H9 (cell line): ENCODE results near the gene MAP3K7. TPM values are rescaled to one million over a fixed set of nuclear protein-coding genes. Genes with fewer than 3 reads are reported as not detected.

ENCODE experiments used
- DNase-seq: peaks from one replicate; pipeline ENCODE4 v3.0.0-alpha.2; 2017
- H2AFZ ChIP-seq: one replicate; pipeline ENCODE4 v1.6.1; 2013; ENCODE audit warnings: mild to moderate bottlenecking, low read length, control low read depth, moderate library complexity
- H2AK5ac ChIP-seq: 2 replicates; pipeline ENCODE4 v1.6.1; 2013; ENCODE audit warnings: low read length, control low read depth, mixed read lengths; ENCODE audit not compliant: insufficient read length
- H2BK120ac ChIP-seq: one replicate; pipeline ENCODE4 v1.6.1; 2013; ENCODE audit warnings: low read depth, mild to moderate bottlenecking, low read length, control low read depth, inconsistent platforms; ENCODE audit not compliant: poor library complexity, severe bottlenecking
- H2BK12ac ChIP-seq: 2 replicates; pipeline ENCODE4 v1.6.1; 2013; ENCODE audit warnings: low read length, control low read depth, mixed read lengths, low read depth; ENCODE audit not compliant: insufficient read length
- H2BK15ac ChIP-seq: 2 replicates; pipeline ENCODE4 v1.6.1; 2013; ENCODE audit warnings: low read depth, low read length, control low read depth
- H2BK20ac ChIP-seq: one replicate; pipeline ENCODE4 v1.6.1; 2013; ENCODE audit warnings: low read depth, mild to moderate bottlenecking, low read length, control low read depth, inconsistent platforms; ENCODE audit not compliant: poor library complexity, severe bottlenecking
- H2BK5ac ChIP-seq: 2 replicates; pipeline ENCODE4 v1.6.1; 2013; ENCODE audit warnings: low read length, control low read depth, mixed read lengths; ENCODE audit not compliant: insufficient read length
- H3K14ac ChIP-seq: 2 replicates; pipeline ENCODE4 v1.6.1; 2013; ENCODE audit warnings: low read length, control low read depth; ENCODE audit not compliant: insufficient read depth
- H3K18ac ChIP-seq: 2 replicates; pipeline ENCODE4 v1.6.1; 2013; ENCODE audit warnings: low read depth, mild to moderate bottlenecking, mixed read lengths, low read length, control low read depth; ENCODE audit not compliant: insufficient read length
- H3K23ac ChIP-seq: 2 replicates; pipeline ENCODE4 v1.6.1; 2013; ENCODE audit warnings: low read length, control low read depth, mixed read lengths, low read depth; ENCODE audit not compliant: insufficient read length
- H3K23me2 ChIP-seq: 2 replicates; pipeline ENCODE4 v1.6.1; 2013; ENCODE audit warnings: low read depth, mild to moderate bottlenecking, mixed read lengths, low read length, control low read depth; ENCODE audit not compliant: insufficient read length, poor library complexity, severe bottlenecking
- H3K27ac ChIP-seq: 2 replicates; pipeline ENCODE4 v1.5.1; 2013; ENCODE audit warnings: low read length, control low read depth, mixed read lengths, low read depth; ENCODE audit not compliant: insufficient read length
- H3K27me3 ChIP-seq: 2 replicates; pipeline ENCODE4 v1.6.1; 2013; ENCODE audit warnings: low read length, control low read depth, inconsistent platforms; ENCODE audit not compliant: insufficient read depth
- H3K4ac ChIP-seq: 2 replicates; pipeline ENCODE4 v1.6.1; 2013; ENCODE audit warnings: low read depth, mild to moderate bottlenecking, control low read depth, inconsistent platforms, low read length, moderate library complexity
- H3K4me1 ChIP-seq: 2 replicates; pipeline ENCODE4 v1.6.1; 2013; ENCODE audit warnings: low read length, control low read depth, inconsistent platforms; ENCODE audit not compliant: insufficient read depth
- H3K4me2 ChIP-seq: 2 replicates; pipeline ENCODE4 v1.6.1; 2013; ENCODE audit warnings: low read length, control low read depth, mixed read lengths; ENCODE audit not compliant: insufficient read length, insufficient read depth
- H3K56ac ChIP-seq: 2 replicates; pipeline ENCODE4 v1.6.1; 2013; ENCODE audit warnings: low read depth, mild to moderate bottlenecking, mixed read lengths, low read length, control low read depth; ENCODE audit not compliant: insufficient read length
- H3K79me1 ChIP-seq: 2 replicates; pipeline ENCODE4 v1.6.1; 2013; ENCODE audit warnings: low read depth, mild to moderate bottlenecking, moderate library complexity, low read length, control low read depth, inconsistent platforms; ENCODE audit not compliant: insufficient read depth, poor library complexity, severe bottlenecking
- H3K79me2 ChIP-seq: 2 replicates; pipeline ENCODE4 v1.6.1; 2013; ENCODE audit warnings: low read length, control low read depth, inconsistent platforms; ENCODE audit not compliant: insufficient read depth
- H3K9ac ChIP-seq: 2 replicates; pipeline ENCODE4 v1.6.1; 2013; ENCODE audit warnings: low read length, control low read depth, mixed read lengths; ENCODE audit not compliant: insufficient read length; ENCODE audit errors: extremely low read depth
- H3K9me3 ChIP-seq: one replicate; pipeline ENCODE4 v1.6.1; 2013; ENCODE audit warnings: low read depth, low read length, inconsistent platforms; ENCODE audit not compliant: control insufficient read depth
- H3T11ph ChIP-seq: one replicate; pipeline ENCODE4 v1.6.1; 2013; ENCODE audit warnings: mild to moderate bottlenecking, low read length, control low read depth, inconsistent platforms
- H4K20me1 ChIP-seq: one replicate; pipeline ENCODE4 v1.6.1; 2013; ENCODE audit not compliant: control insufficient read depth, insufficient read length, insufficient read depth
- H4K5ac ChIP-seq: 2 replicates; pipeline ENCODE4 v1.6.1; 2013; ENCODE audit warnings: low read depth, mild to moderate bottlenecking, mixed read lengths, low read length, control low read depth; ENCODE audit not compliant: insufficient read length
- H4K8ac ChIP-seq: replicated peaks from 2 replicates; pipeline ENCODE4 v1.6.1; 2013; ENCODE audit warnings: low read length, control low read depth, mixed read lengths, low read depth; ENCODE audit not compliant: insufficient read length
- H4K91ac ChIP-seq: 2 replicates; pipeline ENCODE4 v1.6.1; 2013; ENCODE audit warnings: low read depth, mild to moderate bottlenecking, moderate library complexity, mixed read lengths, low read length, control low read depth; ENCODE audit not compliant: insufficient read length
- H3K27ac Mint-ChIP-seq, 3 experiments: 2 replicates in 2 of 3; 3 replicates in 1 of 3; pipeline ENCODE4 v1.8.0; 2020 to 2021; ENCODE audit warnings: mixed read lengths in 3 of 3, mild to moderate bottlenecking in 1 of 3, moderate library complexity in 1 of 3
- H3K27me3 Mint-ChIP-seq: 2 replicates; pipeline ENCODE4 v1.8.0; 2021; ENCODE audit warnings: low read depth, mild to moderate bottlenecking, moderate library complexity, mixed read lengths
- H3K36me3 Mint-ChIP-seq, 3 experiments: 2 replicates in 2 of 3; 3 replicates in 1 of 3; pipeline ENCODE4 v1.8.0; 2020 to 2021; ENCODE audit warnings: low read depth in 3 of 3, mixed read lengths in 3 of 3; ENCODE audit not compliant: insufficient read depth in 1 of 3
- H3K4me1 Mint-ChIP-seq, 2 experiments: 2 replicates each; pipeline ENCODE4 v1.8.0; 2020; ENCODE audit warnings: mixed read lengths in 2 of 2
- H3K4me3 Mint-ChIP-seq, 2 experiments: 2 replicates in 1 of 2; 3 replicates in 1 of 2; pipeline ENCODE4 v1.8.0; 2020 to 2021; ENCODE audit warnings: mild to moderate bottlenecking in 2 of 2, mixed read lengths in 2 of 2, moderate library complexity in 1 of 2
- H3K9me3 Mint-ChIP-seq, 2 experiments: 2 replicates in 1 of 2; 3 replicates in 1 of 2; pipeline ENCODE4 v1.8.0; 2020; ENCODE audit warnings: mild to moderate bottlenecking in 2 of 2, mixed read lengths in 2 of 2, moderate library complexity in 1 of 2
- CTCF ChIP-seq: fragments of 200-600 bp; sonication (generic); conservative IDR thresholded peaks from 3 replicates; pipeline ENCODE4 v1.8.0; 2021; ENCODE audit warnings: antibody characterized with exemption, mild to moderate bottlenecking
- WGBS: extraction: QIAGEN DNeasy Blood & Tissue Kit; methylation state at CpG from one replicate; pipeline ENCODE4 v1.1.7; 2013; ENCODE audit warnings: missing lambda C conversion rate, low lambda C conversion rate, mixed read lengths; ENCODE audit not compliant: insufficient read length; ENCODE audit errors: extremely low coverage; 5-methylcytosine and 5-hydroxymethylcytosine counted together
- total RNA-seq: library from RNA; stranded (reverse); gene quantifications from 2 replicates; pipeline ENCODE4 v1.2.1, GENCODE V29; 2021

Gene MAP3K7
- total RNA-seq, 1 experiment from 2014 or later, result 31.3 TPM

GRCh38 chr6:90530882-90531281 lies 56.0 kb downstream of the MAP3K7 start:
- Histone ChIP-seq H3K79me1 (no peaks in the 10 kb centered on the region), H3K27me3 (no peaks in the 10 kb centered on the region), H4K8ac (no peak overlapping the region), H2BK120ac (no peak overlapping the region), H2BK5ac (no peak overlapping the region), H3K9me3 (no peaks in the 10 kb centered on the region), H3K4me2 (no peak overlapping the region), H3K56ac (no peak overlapping the region), H4K91ac (no peak overlapping the region), H3K4ac (no peak overlapping the region), H3K18ac (no peak overlapping the region), H2BK15ac (no peak overlapping the region), H2BK20ac (no peak overlapping the region), H4K5ac (no peak overlapping the region), H3K23me2 (no peaks in the 10 kb centered on the region), H2BK12ac (no peak overlapping the region), H2AK5ac (no peak overlapping the region), H3T11ph (no peak overlapping the region), H3K4me1 (no peaks in the 10 kb centered on the region), H3K14ac (no peak overlapping the region), H3K23ac (no peak overlapping the region), H2AFZ (no peak overlapping the region), H4K20me1 (no peaks in the 10 kb centered on the region), H3K79me2 (no peaks in the 10 kb centered on the region), H3K27ac (no peak overlapping the region), H3K9ac (no peak overlapping the region)
- Mint-ChIP-seq H3K27me3 (no peaks in the 10 kb centered on the region), H3K4me3 (no peak overlapping the region), H3K9me3 (no peaks in the 10 kb centered on the region), H3K36me3 (peaks cover 3 to 17% (median 4%) of the 10 kb centered on the region in 3 experiments; a peak in 6 of 7 replicates), H3K27ac (no peak overlapping the region), H3K4me1 (no peaks in the 10 kb centered on the region)
- no CpG with 5 or more reads among the region's 1 CpG for WGBS
- no peak for DNase-seq
- TF ChIP-seq CTCF, result no peak
